GM23248 (cell line): ENCODE results near the gene HMX3. TPM values are rescaled to one million over a fixed set of nuclear protein-coding genes. Genes with fewer than 3 reads are reported as not detected.

Source experiments
- DNase-seq: peaks from one replicate; pipeline ENCODE4 v3.0.0-alpha.2; 2015
- H2AFZ ChIP-seq: fragments of 200-600 bp; sonication (generic); 2 replicates; pipeline ENCODE4 v1.6.1; 2016; ENCODE audit warnings: antibody characterized with exemption
- H3F3A ChIP-seq: fragments of 200-600 bp; sonication (generic); 2 replicates; pipeline ENCODE4 v1.6.1; 2016; ENCODE audit warnings: mild to moderate bottlenecking, antibody characterized with exemption, mixed run types; ENCODE audit not compliant: insufficient read depth
- H3K27ac ChIP-seq: fragments of 200-600 bp; sonication (generic); 2 replicates; pipeline ENCODE4 v1.5.1; 2016; ENCODE audit warnings: mild to moderate bottlenecking
- H3K27me3 ChIP-seq: fragments of 200-600 bp; sonication (generic); replicated peaks from 2 replicates; pipeline ENCODE4 v1.6.1; 2016; ENCODE audit warnings: mild to moderate bottlenecking; ENCODE audit not compliant: insufficient read depth
- H3K36me3 ChIP-seq: fragments of 200-600 bp; sonication (generic); 2 replicates; pipeline ENCODE4 v1.6.1; 2016; ENCODE audit warnings: low read depth, mild to moderate bottlenecking
- H3K4me1 ChIP-seq: fragments of 200-600 bp; sonication (generic); 2 replicates; pipeline ENCODE4 v1.6.1; 2016; ENCODE audit warnings: mild to moderate bottlenecking; ENCODE audit not compliant: insufficient read depth
- H3K4me2 ChIP-seq: fragments of 200-600 bp; sonication (generic); one replicate; pipeline ENCODE4 v1.6.1; 2016; ENCODE audit warnings: mild to moderate bottlenecking; ENCODE audit not compliant: unreplicated experiment
- H3K4me3 ChIP-seq: fragments of 200-600 bp; sonication (generic); 2 replicates; pipeline ENCODE4 v1.5.1; 2016; ENCODE audit warnings: mild to moderate bottlenecking
- H3K79me2 ChIP-seq: fragments of 200-600 bp; sonication (generic); 2 replicates; pipeline ENCODE4 v1.6.1; 2016; ENCODE audit warnings: mild to moderate bottlenecking; ENCODE audit not compliant: insufficient read depth
- H3K9ac ChIP-seq: fragments of 200-600 bp; sonication (generic); 2 replicates; pipeline ENCODE4 v1.6.1; 2016; ENCODE audit warnings: mild to moderate bottlenecking
- H3K9me2 ChIP-seq: fragments of 200-600 bp; sonication (generic); 2 replicates; pipeline ENCODE4 v1.6.1; 2016; ENCODE audit warnings: mixed run types, mild to moderate bottlenecking, moderate library complexity; ENCODE audit not compliant: insufficient read depth
- H3K9me3 ChIP-seq: fragments of 200-600 bp; sonication (generic); one replicate; pipeline ENCODE4 v1.6.1; 2017; ENCODE audit warnings: low read depth
- H4K20me1 ChIP-seq: fragments of 200-600 bp; sonication (generic); 2 replicates; pipeline ENCODE4 v1.6.0; 2016; ENCODE audit not compliant: insufficient read depth
- EZH2 ChIP-seq: fragments of 200-600 bp; sonication (generic); IDR thresholded peaks from 2 replicates; pipeline ENCODE4 v1.6.1; 2018; ENCODE audit warnings: antibody characterized with exemption, mild to moderate bottlenecking; ENCODE audit not compliant: insufficient read depth, poor library complexity, severe bottlenecking
- EZH2phosphoT487 ChIP-seq: fragments of 200-600 bp; sonication (generic); IDR thresholded peaks from 2 replicates; pipeline ENCODE4 v1.6.1; 2018; ENCODE audit warnings: antibody characterized with exemption, moderate library complexity, mild to moderate bottlenecking, low read depth; ENCODE audit not compliant: insufficient read depth
- WGBS, 2 experiments: methylation state at CpG; one replicate each; pipeline ENCODE4 v1.1.6; 2015 to 2017; ENCODE audit warnings: low lambda C conversion rate in 2 of 2, low coverage in 1 of 2; ENCODE audit errors: missing lambda C conversion rate in 2 of 2; 5-methylcytosine and 5-hydroxymethylcytosine counted together
- in situ Hi-C: fragments of 300-500 bp; cut with MboI; formaldehyde crosslinking; loops from 2 replicates; pipeline ENCODE4 v1.15.0; 2020
- polyA plus RNA-seq: library from polyadenylated mRNA; unstranded; fragments of >200 nt; fragmentation: Nextera tagmentation; extraction: Ambion mirVana; gene quantifications from 2 replicates; pipeline ENCODE4 v1.2.1, GENCODE V29; 2016
- total RNA-seq: library from RNA; depleted of rRNA; stranded (reverse); fragments of >200 nt; shearing (Covaris generic); gene quantifications from 2 replicates; pipeline ENCODE4 v1.2.3, GENCODE V29; 2014

The HMX3 gene
- total and polyA plus RNA-seq, 2 experiments from 2014 or later, result not detected

DNA sequence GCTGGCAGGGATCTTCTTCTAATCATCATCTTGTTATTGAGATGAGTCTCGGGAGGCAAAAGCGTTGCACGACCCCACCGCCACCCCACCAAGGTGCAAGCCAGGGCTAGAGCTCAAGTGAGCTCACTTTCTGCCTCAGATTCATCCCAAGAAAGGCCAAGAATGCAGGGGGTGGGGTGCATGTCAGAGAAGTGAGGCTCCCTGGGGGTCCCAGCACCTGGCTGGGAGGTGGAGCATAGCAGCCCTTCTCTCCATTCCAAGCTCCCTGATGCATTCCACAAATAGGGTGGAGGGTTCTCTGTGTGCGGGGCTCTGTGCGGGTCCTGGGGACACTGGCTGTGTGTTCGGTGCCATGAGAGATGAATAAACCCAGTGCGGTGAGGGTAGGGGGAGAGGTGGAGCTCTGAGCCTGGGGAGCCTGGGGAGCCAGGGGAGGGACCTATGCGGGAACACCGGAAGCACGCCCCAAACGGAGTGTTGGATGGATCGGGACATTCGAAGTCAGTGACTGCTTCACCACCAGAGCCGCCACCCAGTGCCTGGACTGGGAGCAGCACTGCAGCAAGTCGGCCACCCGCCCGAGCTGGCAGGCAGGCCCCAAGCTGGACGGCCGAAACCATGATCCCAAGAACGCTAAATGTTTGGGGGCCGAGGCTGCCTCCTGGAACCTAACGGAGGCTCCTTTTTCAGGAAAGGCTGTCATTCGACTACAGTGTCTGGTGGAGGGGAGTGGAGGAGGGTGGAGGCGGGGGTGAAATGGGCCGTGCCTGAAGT lies 17.9 kb upstream of the HMX3 start:
- WGBS, 2 experiments, result 5 to 6% methylated on average over 26 of the region's 26 CpGs
- Histone ChIP-seq H3K36me3 (no peaks in the 10 kb centered on the region), H2AFZ (no peak overlapping the region), H3K9me3 (no peaks in the 10 kb centered on the region), H3K4me3 (no peak overlapping the region), H3K27me3 (peaks cover 28% of the 10 kb centered on the region), H4K20me1 (no peaks in the 10 kb centered on the region), H3K4me1 (no peaks in the 10 kb centered on the region), H3K4me2 (no peak overlapping the region), H3F3A (no peaks in the 10 kb centered on the region), H3K27ac (no peak overlapping the region), H3K79me2 (no peaks in the 10 kb centered on the region), H3K9ac (no peak overlapping the region), H3K9me2 (no peaks in the 10 kb centered on the region)
- DNase-seq, result peak; percentile 19
- in situ Hi-C loops, result no loop called here
- TF ChIP-seq EZH2 (no peak), EZH2phosphoT487 (no peak)

DNA sequence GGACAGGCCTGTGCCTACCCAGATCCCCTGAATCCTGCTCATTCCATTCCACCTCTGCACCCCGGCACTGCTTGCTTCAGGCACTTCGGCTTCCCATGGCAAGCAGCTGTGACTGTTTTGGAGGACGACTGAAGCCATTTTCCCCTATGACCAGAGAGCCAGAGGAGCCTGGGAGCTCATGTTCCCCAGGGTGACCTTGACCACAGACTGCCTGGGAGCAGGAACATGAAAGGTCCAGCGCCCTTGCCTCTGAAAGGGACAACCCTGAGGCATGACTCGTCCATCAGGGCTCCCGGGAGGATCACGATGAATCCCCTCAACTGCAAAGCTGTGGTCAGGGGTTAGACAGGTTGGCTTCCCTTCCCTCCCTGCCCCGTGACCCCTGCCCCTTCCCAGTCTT lies 16.7 kb upstream of the HMX3 start:
- no peak for TF ChIP-seq EZH2
- TF ChIP-seq EZH2phosphoT487, result no peak
- Histone ChIP-seq H3K4me1 (no peaks in the 10 kb centered on the region), H3K9me2 (no peaks in the 10 kb centered on the region), H3K9me3 (no peaks in the 10 kb centered on the region), H3K4me3 (no peak overlapping the region), H4K20me1 (no peaks in the 10 kb centered on the region), H3K9ac (no peak overlapping the region), H3F3A (no peaks in the 10 kb centered on the region), H3K36me3 (no peaks in the 10 kb centered on the region), H2AFZ (no peak overlapping the region), H3K79me2 (no peaks in the 10 kb centered on the region), H3K27me3 (peaks cover 28% of the 10 kb centered on the region), H3K27ac (no peak overlapping the region), H3K4me2 (no peak overlapping the region)
- WGBS, 2 experiments, result 65 to 66% methylated on average over 7 to 8 of the region's 8 CpGs
- in situ Hi-C loops, result no loop called here
- no peak for DNase-seq

GRCh38 chr10:123126246-123126645 lies 9.5 kb upstream of the HMX3 start:
- H3K36me3 ChIP-seq, result no peaks in the 10 kb centered on the region
- H3K79me2 ChIP-seq, result no peaks in the 10 kb centered on the region
- H3K4me3 ChIP-seq, result no peak overlapping the region
- peaks cover 32% of the 10 kb centered on the region for H3K27me3 ChIP-seq
- in situ Hi-C loops, result loop anchor here (25.0 kb wide), 1 partner anchor 836 kb away; no protein-coding TSS in a partner anchor
- H3F3A ChIP-seq, result no peaks in the 10 kb centered on the region
- no peak overlapping the region for H3K9ac ChIP-seq
- no peaks in the 10 kb centered on the region for H4K20me1 ChIP-seq
- no peaks in the 10 kb centered on the region for H3K9me3 ChIP-seq
- TF ChIP-seq EZH2phosphoT487 (no peak), EZH2 (no peak)
- WGBS, 2 experiments, result 21 to 30% methylated on average over 5 of the region's 5 CpGs
- H3K27ac ChIP-seq, result no peak overlapping the region
- no peaks in the 10 kb centered on the region for H3K4me1 ChIP-seq
- DNase-seq, result no peak
- H2AFZ ChIP-seq, result no peak overlapping the region
- H3K4me2 ChIP-seq, result no peak overlapping the region
- H3K9me2 ChIP-seq, result no peaks in the 10 kb centered on the region

GRCh38 chr10:123129618-123130271 lies 6.0 kb upstream of the HMX3 start:
- H3K4me1 ChIP-seq, result no peaks in the 10 kb centered on the region
- TF ChIP-seq EZH2 (no peak), EZH2phosphoT487 (no peak)
- WGBS, 2 experiments, result 35 to 45% methylated on average over 4 of the region's 4 CpGs
- H3F3A ChIP-seq, result no peaks in the 10 kb centered on the region
- no peak overlapping the region for H2AFZ ChIP-seq
- DNase-seq, result peak; percentile 29
- H3K9me3 ChIP-seq, result no peaks in the 10 kb centered on the region
- no peaks in the 10 kb centered on the region for H4K20me1 ChIP-seq
- H3K9ac ChIP-seq, result no peak overlapping the region
- H3K27me3 ChIP-seq, result peaks cover 59% of the 10 kb centered on the region
- no peaks in the 10 kb centered on the region for H3K36me3 ChIP-seq
- no peak overlapping the region for H3K4me3 ChIP-seq
- H3K4me2 ChIP-seq, result no peak overlapping the region
- in situ Hi-C loops, result loop anchor here (10.0 to 25.0 kb wide), 2 partner anchors 425 to 833 kb away; no protein-coding TSS in a partner anchor
- H3K9me2 ChIP-seq, result no peaks in the 10 kb centered on the region
- no peaks in the 10 kb centered on the region for H3K79me2 ChIP-seq
- H3K27ac ChIP-seq, result no peak overlapping the region
